Endothelial cell of umbilical vein (primary cell): ENCODE data around the gene TKFC. TPM values are rescaled to one million over a fixed set of nuclear protein-coding genes. Genes with fewer than 3 reads are reported as not detected.

Source experiments
- BruUV-seq: library from RNA; stranded (reverse); fragments of 400-500 nt; replicated peaks from 2 replicates; lab custom pipeline; 2021; lab: Mats Ljungman, UMichigan
- CTCF ChIA-PET: fragments of 300-600, 350-600 bp; sonication (Branson Sonifier 250); formaldehyde crosslinking; loops from one replicate; lab custom pipeline; 2021; ENCODE audit warnings: antibody characterized with exemption, inconsistent platforms; lab: Charles Lee
- POLR2A ChIA-PET: fragments of 300-600, 350-600 bp; sonication (Branson Sonifier 250); formaldehyde crosslinking; loops from one replicate; lab custom pipeline; 2021; ENCODE audit warnings: antibody characterized with exemption, inconsistent platforms; lab: Charles Lee
- DNase-seq: peaks from one replicate; pipeline ENCODE4 v3.0.0-alpha.2; 2011; ENCODE audit warnings: low read depth, low spot score
- FAIRE-seq: peaks from 2 replicates; lab custom pipeline; 2011; peaks lifted over from hg19 to GRCh38; lab: Jason Lieb, UNC
- H2AFZ ChIP-seq: 2 replicates; pipeline ENCODE4 v1.6.0; 2012; ENCODE audit warnings: low read depth, low read length, control low read depth, inconsistent platforms
- H3K27ac ChIP-seq: 2 replicates; pipeline ENCODE4 v1.5.1; 2011; ENCODE audit warnings: low read depth, mild to moderate bottlenecking, control low read depth, low read length, moderate library complexity; ENCODE audit not compliant: insufficient read depth
- H3K27me3 ChIP-seq, 2 experiments: 2 replicates each; pipeline versions ENCODE4 v1.6.0 to v1.6.1; 2011; ENCODE audit warnings: low read length in 2 of 2, mixed read lengths in 1 of 2; ENCODE audit not compliant: control insufficient read depth in 2 of 2, insufficient read depth in 2 of 2
- H3K36me3 ChIP-seq, 2 experiments: 2 replicates in 1 of 2; 3 replicates in 1 of 2; pipeline ENCODE4 v1.5.1; 2011; ENCODE audit warnings: low read length in 2 of 2, mild to moderate bottlenecking in 1 of 2, moderate library complexity in 1 of 2; ENCODE audit not compliant: control insufficient read depth in 2 of 2, insufficient read depth in 2 of 2; ENCODE audit errors: extremely low read depth in 1 of 2
- H3K4me1 ChIP-seq: 3 replicates; pipeline ENCODE4 v1.5.1; 2011; ENCODE audit warnings: mild to moderate bottlenecking, low read length; ENCODE audit not compliant: control insufficient read depth, insufficient read depth; ENCODE audit errors: extremely low read depth
- H3K4me2 ChIP-seq: 2 replicates; pipeline ENCODE4 v1.6.1; 2011; ENCODE audit warnings: low read length, control low read depth, mixed read lengths; ENCODE audit not compliant: insufficient read depth
- H3K4me3 ChIP-seq, 3 experiments: fragments of 200-600 bp in 1 of 3; sonication (generic), shearing (Covaris generic) in 1 of 3; replicated peaks in 1 of 3; 2 replicates each; pipeline ENCODE4 v1.5.1; 2011 to 2016; ENCODE audit warnings: control low read depth in 3 of 3, low read length in 3 of 3, mild to moderate bottlenecking in 2 of 3, inconsistent platforms in 1 of 3, low read depth in 1 of 3, moderate library complexity in 1 of 3; ENCODE audit not compliant: insufficient read depth in 1 of 3
- H3K79me2 ChIP-seq: 2 replicates; pipeline ENCODE4 v1.6.0; 2012; ENCODE audit warnings: low read length, inconsistent platforms; ENCODE audit not compliant: control insufficient read depth, insufficient read depth
- H3K9ac ChIP-seq: replicated peaks from 2 replicates; pipeline ENCODE3; 2011; ENCODE audit warnings: low read length, control low read depth; ENCODE audit not compliant: insufficient read depth; ENCODE audit errors: extremely low read depth
- H3K9me1 ChIP-seq: replicated peaks from 3 replicates; pipeline ENCODE4 v1.6.0; 2011; ENCODE audit warnings: mild to moderate bottlenecking, low read length; ENCODE audit not compliant: control insufficient read depth, insufficient read depth; ENCODE audit errors: extremely low read depth
- H3K9me3 ChIP-seq: replicated peaks from 2 replicates; pipeline ENCODE4 v1.5.1; 2012; ENCODE audit warnings: low read length, inconsistent platforms; ENCODE audit not compliant: control insufficient read depth, insufficient read depth
- H4K20me1 ChIP-seq: replicated peaks from 2 replicates; pipeline ENCODE3; 2011; ENCODE audit warnings: mild to moderate bottlenecking, low read length; ENCODE audit not compliant: control insufficient read depth, insufficient read depth; ENCODE audit errors: extremely low read depth
- FOS ChIP-seq: IDR thresholded peaks from 2 replicates; pipeline ENCODE4 v1.6.1; 2011; ENCODE audit warnings: mild to moderate bottlenecking, low read length, moderate library complexity, borderline replicate concordance; ENCODE audit not compliant: insufficient read depth
- GATA2 ChIP-seq: IDR thresholded peaks from 2 replicates; pipeline ENCODE4 v1.7.0; 2011; ENCODE audit warnings: low read depth, mild to moderate bottlenecking, moderate library complexity, mixed read lengths, low read length; ENCODE audit not compliant: insufficient read length, insufficient read depth
- JUN ChIP-seq: IDR thresholded peaks from 2 replicates; pipeline ENCODE4 v1.6.1; 2011; ENCODE audit warnings: borderline replicate concordance, low read depth; ENCODE audit not compliant: insufficient read length, insufficient read depth
- MYC ChIP-seq: IDR thresholded peaks from one replicate; pipeline ENCODE4 v1.6.1; 2011; ENCODE audit warnings: mild to moderate bottlenecking, low read depth, low read length
- dilution Hi-C: fragments of 300-500 bp; cut with MboI; formaldehyde crosslinking; loops from one replicate; pipeline ENCODE4 v1.15.0; 2019; ENCODE audit warnings: low sequenced_read_pairs; ENCODE audit not compliant: extremely low pct_ligation_motif_present
- intact Hi-C: fragments of 100-400 bp; cut with micrococcal nuclease; formaldehyde crosslinking; loops from one replicate; pipeline ENCODE4 v1.10.0; 2022
- polyA plus RNA-seq, 4 experiments: library from polyadenylated mRNA; depleted of rRNA in 3 of 4; stranded (reverse) in 3 of 4; unstranded in 1 of 4; fragments of >200 nt; gene quantifications; 2 replicates each; pipeline versions ENCODE4 v1.2.1 to v1.2.3, GENCODE V29; 2011 to 2012; ENCODE audit warnings: missing spikeins in 1 of 4
- total RNA-seq: library from RNA; stranded (reverse); gene quantifications from 2 replicates; pipeline ENCODE4 v1.2.3, GENCODE V29; 2021
- TF ChIP-seq, protein P1 (sequence below), 2 donors: IDR thresholded peaks; 1 replicate in 1 of 2; 2 replicates in 1 of 2; pipeline ENCODE4 v1.5.1; 2011; ENCODE audit warnings: low read length in 2 of 2, mild to moderate bottlenecking in 2 of 2, moderate library complexity in 2 of 2, control low read depth in 1 of 2, inconsistent platforms in 1 of 2, low read depth in 1 of 2; ENCODE audit not compliant: insufficient read depth in 1 of 2; ENCODE audit errors: extremely low read depth in 1 of 2

Gene TKFC
- total and polyA plus RNA-seq, 2 donors (not counting 3 experiments of a cell fraction or from before 2014, with no cell fraction given), result 30.8 to 31.7 TPM

DNA sequence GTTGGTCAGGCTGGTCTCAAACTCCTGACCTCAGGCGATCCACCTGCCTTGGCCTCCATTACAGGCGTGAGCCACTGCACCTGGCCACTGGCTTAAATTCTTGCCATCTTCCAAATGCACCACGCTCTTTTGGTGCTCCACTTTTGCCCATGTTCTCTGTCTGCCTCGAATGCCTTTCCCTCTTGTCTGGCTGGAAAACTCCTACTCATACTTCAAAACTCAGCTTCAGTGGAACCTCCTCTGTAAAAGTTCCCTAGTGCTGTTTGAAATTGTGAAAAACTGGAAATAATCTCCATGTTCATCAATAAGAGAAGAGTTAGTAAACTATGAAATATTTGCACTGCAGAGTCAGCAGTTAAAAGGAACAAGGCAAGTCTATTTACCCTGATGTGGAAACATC lies 49.4 kb upstream of the TKFC start:
- H3K9ac ChIP-seq, result no peak overlapping the region
- H2AFZ ChIP-seq, result no peak overlapping the region
- H3K4me1 ChIP-seq, result no peaks in the 10 kb centered on the region
- BruUV-seq, result no TSS peak
- H3K9me3 ChIP-seq, result no peaks in the 10 kb centered on the region
- no peaks in the 10 kb centered on the region for H3K79me2 ChIP-seq
- FAIRE-seq (no peak), DNase-seq (no peak)
- H3K27ac ChIP-seq, result no peak overlapping the region
- H4K20me1 ChIP-seq, result no peaks in the 10 kb centered on the region
- TF ChIP-seq JUN (no peak), FOS (no peak), MYC (no peak)
- TF ChIP-seq, protein P1, sequence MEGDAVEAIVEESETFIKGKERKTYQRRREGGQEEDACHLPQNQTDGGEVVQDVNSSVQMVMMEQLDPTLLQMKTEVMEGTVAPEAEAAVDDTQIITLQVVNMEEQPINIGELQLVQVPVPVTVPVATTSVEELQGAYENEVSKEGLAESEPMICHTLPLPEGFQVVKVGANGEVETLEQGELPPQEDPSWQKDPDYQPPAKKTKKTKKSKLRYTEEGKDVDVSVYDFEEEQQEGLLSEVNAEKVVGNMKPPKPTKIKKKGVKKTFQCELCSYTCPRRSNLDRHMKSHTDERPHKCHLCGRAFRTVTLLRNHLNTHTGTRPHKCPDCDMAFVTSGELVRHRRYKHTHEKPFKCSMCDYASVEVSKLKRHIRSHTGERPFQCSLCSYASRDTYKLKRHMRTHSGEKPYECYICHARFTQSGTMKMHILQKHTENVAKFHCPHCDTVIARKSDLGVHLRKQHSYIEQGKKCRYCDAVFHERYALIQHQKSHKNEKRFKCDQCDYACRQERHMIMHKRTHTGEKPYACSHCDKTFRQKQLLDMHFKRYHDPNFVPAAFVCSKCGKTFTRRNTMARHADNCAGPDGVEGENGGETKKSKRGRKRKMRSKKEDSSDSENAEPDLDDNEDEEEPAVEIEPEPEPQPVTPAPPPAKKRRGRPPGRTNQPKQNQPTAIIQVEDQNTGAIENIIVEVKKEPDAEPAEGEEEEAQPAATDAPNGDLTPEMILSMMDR (IDR thresholded peaks at IDR 0.05; ENCODE audit: extremely low read depth in 1 of 2, insufficient read depth in 1 of 2, low read depth in 1 of 2, low read length in 2 of 2), result no peak
- POLR2A ChIA-PET, result no interaction called here
- no peaks in the 10 kb centered on the region for H3K36me3 ChIP-seq
- no peak overlapping the region for H3K4me2 ChIP-seq
- CTCF ChIA-PET, result interaction anchor here (1.2 kb wide), 1 partner anchor 9 kb away, joined by 3 read pairs; no protein-coding TSS in a partner anchor
- intact Hi-C loops (no loop called here), dilution Hi-C loops (no loop called here)
- peaks cover 0 to 2% of the 10 kb centered on the region in 2 experiments for H3K27me3 ChIP-seq
- H3K4me3 ChIP-seq, result no peak overlapping the region
- H3K9me1 ChIP-seq, result no peaks in the 10 kb centered on the region

- Histone ChIP-seq H3K9ac (no peak overlapping the region), H2AFZ (no peak overlapping the region), H4K20me1 (no peaks in the 10 kb centered on the region), H3K4me3 (no peak overlapping the region), H3K9me3 (no peaks in the 10 kb centered on the region), H3K9me1 (no peaks in the 10 kb centered on the region), H3K27ac (no peak overlapping the region), H3K27me3 (peaks cover 0 to 2% of the 10 kb centered on the region in 2 experiments), H3K36me3 (no peaks in the 10 kb centered on the region), H3K4me1 (no peaks in the 10 kb centered on the region), H3K79me2 (no peaks in the 10 kb centered on the region), H3K4me2 (no peak overlapping the region)
- dilution Hi-C loops (no loop called here), intact Hi-C loops (no loop called here)
- BruUV-seq, result no TSS peak
- POLR2A ChIA-PET, result no interaction called here
- no peak for DNase-seq
- no peak for FAIRE-seq
- no peak for TF ChIP-seq GATA2
- TF ChIP-seq JUN, result no peak
- TF ChIP-seq MYC, result no peak
- CTCF ChIA-PET, result no interaction called here
Measured at GRCh38 chr11:61287338-61287977, 45.6 kb upstream of the TKFC start.
